HG02588 (cell line): Measurements from ENCODE around the gene RFLNA.
"Not testable (repeated sequence)": the region's sequence is repeated elsewhere in the genome, so short reads cannot be mapped to it uniquely, and the experiment has no call there.

Experiments used
- ATAC-seq: cut with Tn5 transposase; IDR thresholded peaks from one replicate; pipeline ENCODE4 v1.9.1; 2021; ENCODE audit warnings: mild to moderate bottlenecking, moderate library complexity; ENCODE audit not compliant: unreplicated experiment

Gene RFLNA

GRCh38 chr12:124281309-124281708 lies 13.6 kb upstream of the RFLNA start:
- no peak for ATAC-seq

- no peak for ATAC-seq
These were observed 12.6 kb upstream of the RFLNA start for GRCh38 chr12:124282287-124282686.

DNA sequence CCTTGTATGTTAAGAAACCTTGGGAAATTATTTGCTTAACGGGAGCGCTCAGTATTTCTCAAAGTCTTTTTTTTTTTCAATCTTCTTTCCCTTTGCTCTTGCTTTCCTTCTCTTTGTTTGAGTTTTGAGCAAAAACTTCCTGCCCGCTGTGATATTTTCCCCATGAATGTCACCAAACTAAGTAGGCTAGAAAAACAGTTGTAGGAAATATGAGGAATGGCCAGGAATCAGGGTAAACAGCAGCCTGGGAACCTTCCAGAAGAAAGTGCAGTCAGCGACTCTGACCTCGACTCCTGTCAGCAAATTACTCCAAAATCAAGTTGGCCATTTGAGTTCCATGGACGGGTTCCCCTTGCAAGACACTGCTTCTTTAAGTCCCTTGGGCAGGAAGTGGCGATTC lies 11.6 kb upstream of the RFLNA start:
- no peak for ATAC-seq

DNA sequence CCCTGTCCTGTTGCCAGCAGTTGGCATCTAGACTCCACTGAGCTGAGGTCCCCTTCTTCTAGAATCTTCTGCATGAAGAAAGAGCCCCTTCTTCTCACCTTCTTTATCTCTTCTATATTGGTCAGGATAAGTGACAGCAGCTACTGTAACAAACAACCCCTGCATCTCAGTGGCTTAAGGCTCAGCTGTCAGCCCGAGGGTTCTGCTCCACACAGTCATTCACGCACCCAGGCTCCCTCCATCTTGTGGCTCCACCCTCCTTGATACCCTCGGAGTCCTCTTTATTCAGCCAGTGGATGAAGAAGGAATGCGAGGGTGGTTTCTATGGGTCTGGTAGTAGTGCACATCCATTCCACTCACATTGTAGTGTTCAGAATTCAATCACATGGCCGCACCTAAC lies 10.5 kb upstream of the RFLNA start:
- ATAC-seq: no peak

GRCh38 chr12:124286414-124286813 lies 8.5 kb upstream of the RFLNA start:
- no peak for ATAC-seq

DNA sequence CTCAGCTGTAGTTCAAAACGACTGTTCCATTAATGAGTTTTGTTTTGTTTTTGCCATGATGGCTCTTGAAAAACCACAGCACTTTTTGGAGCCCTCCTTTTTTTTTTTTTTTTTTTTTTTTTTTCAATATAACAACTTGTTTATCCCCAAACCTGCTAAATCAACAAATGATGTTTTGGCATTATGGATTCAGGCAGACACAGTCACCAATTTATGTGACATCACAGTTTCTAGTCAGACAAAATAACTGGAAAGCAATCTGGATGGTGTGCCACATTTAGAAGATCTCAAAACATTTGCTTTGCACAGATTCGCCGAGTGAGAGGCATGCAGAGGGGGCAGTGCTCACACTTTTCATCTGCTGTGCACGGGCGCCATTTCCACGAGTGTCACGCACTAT lies 7.9 kb upstream of the RFLNA start:
- ATAC-seq: no peak

DNA sequence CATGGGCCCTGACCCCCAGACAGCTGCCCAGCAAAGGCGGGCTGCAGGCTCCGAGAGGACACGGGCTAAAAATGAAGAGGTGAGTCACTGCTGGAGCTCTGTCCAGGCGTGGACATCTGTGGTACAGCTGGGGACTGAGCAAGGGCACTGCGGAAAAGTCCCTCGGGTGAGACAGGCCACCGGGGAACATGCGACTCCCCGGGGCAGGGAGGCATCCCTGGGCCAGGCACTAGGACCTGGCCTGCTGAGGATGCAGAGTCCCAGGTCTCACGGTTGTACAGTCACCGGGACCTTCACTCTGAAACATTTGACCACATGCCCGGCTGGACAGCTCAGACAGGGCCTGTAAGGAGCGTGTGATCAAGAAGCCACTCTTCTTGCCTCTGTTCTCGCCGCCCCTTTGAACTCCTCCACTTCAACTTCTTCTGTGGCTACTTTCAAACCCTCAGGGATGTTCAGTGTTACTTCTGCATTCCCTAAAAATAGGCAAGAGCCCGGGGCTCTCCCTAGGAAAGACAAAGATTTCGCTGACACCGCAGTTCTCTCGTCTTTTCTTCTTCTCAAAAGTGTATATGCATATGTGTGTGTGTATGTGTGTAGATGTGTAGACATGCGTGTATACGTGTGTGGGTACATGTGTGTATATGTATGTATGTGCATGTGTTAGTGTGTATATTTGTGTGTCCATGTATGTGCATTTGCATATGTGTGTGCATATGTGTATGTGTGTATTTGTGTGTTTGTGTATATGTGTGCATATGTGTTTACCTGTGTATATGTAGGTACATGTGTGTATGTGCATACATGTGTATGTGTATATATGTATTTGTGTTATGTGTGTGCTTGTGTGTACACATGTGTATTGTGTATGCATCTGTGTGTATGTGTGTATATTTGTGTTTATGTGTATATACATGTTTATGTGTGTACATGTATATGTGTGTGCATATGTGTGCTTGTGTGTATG lies 5.0 kb upstream of the RFLNA start:
- ATAC-seq: no peak

DNA sequence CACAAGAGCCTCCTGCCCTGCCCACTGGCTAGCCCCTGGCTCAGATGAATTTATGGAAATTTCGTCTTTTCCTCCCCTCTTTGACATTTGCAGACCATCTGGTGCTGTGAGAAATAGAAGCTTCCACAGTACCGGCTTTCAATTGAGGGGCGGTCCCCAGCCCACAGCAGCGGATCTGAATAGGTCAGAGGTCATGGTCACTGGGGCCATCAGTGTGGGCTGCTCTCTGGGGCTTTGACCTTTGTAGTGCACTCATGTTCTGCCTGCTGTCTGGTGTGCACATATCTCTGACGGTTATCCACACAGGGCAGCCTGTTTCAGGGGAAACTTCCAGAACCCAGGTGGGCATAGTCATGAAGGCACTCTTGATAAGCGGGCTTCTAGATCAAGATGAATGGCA lies 2.5 kb upstream of the RFLNA start:
- ATAC-seq: no peak

GRCh38 chr12:124293286-124294003 lies 1.4 kb upstream of the RFLNA start:
- no peak for ATAC-seq

DNA sequence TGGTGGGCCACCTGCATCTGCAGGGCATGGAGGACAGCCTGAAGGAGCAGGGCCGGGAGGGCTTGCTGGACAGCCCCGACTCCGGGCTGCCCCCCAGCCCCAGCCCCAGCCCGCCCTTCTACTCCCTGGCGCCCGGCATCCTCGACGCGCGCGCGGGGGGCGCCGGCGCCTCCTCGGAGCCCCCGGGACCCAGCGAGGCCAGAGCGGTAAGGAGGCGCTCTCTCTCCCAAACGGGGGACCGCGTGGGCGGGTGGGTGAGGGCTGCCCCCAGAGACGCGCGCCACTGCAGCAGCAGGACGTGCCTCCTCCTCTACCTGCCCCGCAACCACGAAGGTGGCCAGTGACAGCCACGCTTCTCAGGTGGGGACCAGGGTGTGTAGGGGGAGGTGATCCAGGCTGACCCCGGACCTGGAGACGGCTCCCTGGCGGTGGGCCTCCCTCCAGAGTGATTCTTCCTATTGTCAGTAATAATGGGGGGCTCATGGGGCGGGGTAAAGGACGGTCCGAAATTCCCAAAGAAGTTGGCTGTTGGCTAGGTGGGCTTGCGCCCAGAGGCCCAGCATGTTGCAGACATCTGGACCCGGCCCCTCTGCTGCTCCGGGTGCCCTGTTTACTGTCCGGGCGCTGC lies 652 bp downstream of the RFLNA start:
- ATAC-seq: no peak

DNA sequence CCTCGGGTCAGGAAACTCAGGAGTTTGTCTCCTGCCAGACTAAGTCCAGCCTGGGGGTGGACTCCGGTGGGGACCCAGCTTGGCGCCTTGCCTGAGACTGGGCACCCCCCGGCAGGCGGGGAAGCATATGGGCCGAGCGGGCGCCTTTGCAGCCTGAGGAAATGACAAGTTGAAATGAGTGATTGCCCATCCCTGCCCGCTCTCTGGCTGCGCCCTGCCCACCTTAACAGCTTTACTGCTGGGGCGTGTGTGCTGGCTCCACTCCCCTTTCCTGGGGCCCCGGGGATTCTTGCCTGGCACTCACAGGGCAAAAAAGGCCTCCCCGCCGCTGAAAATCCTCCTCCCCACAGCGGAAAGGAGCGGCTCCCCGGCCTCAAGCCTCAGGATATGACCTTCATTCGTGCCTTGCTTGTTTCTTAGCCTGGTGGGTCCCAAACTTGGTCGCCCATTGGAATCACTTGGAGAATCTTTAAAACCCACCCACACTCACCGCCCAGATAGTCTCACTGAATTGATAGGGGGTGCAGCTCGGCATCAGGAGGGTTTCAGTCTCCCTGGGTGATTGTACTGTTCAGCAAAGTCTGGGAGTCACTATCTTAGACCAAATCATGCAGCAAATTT lies 1.5 kb downstream of the RFLNA start:
- ATAC-seq: no peak

GRCh38 chr12:124296916-124297351 lies 2.0 kb downstream of the RFLNA start:
- no peak for ATAC-seq

DNA sequence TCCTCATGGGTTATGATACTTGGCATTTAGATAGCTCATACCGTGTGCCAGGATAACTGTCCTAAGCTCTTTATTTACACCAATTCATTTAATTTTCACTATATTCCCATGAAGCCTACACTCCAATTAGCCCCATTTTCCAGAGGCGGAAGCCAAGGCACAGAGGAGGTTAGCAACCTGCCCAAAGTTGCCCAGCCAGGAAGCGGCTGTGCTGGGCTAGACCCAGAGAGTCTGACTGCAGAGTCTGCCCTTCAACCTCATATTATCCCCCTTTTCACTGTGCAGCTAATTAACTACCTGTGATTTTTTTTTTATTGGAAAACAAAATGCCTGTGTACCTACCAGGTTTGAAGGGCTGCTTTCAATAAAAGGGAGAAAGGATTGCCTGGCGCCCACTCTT lies 2.5 kb downstream of the RFLNA start:
- ATAC-seq: no peak

GRCh38 chr12:124297856-124298255 lies 3.0 kb downstream of the RFLNA start:
- no peak for ATAC-seq

- ATAC-seq: no peak
These were observed 4.0 kb downstream of the RFLNA start for GRCh38 chr12:124298685-124299410.

DNA sequence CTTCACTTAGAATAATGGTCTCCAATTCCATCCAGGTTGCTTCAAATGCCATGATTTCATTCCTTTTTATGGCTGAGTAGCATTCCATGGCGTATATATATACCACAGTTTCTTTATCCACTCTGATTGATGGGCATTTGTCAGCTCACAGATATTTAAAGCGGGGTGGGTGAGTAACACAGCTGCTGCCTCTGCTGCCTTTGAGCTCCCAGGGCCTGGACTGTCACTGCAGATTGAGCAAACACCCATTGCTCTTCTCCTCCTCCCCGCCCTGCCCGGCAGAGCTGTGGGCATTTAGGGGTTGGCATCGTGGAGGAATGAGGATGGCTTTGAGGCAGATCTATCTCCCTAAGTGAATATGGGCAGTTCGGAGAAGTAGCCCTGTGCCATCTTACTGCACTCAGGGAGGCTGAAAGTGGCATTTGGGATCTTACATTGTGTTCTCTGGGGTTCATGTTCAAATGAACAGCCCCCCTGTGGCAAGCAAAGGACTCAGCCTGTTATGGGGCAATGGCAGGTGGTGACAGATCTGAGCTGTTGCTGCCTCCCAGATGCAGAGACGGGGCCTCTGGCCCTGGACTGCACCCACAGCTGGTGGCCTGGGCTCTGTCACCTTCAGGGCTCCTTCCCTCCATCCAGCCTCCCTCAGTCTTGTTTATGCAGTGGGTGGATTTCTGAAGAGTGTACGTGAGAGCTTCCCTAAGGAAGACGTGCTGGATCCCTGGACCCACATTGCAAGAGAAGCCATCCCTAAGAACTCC lies 4.9 kb downstream of the RFLNA start:
- ATAC-seq: no peak

DNA sequence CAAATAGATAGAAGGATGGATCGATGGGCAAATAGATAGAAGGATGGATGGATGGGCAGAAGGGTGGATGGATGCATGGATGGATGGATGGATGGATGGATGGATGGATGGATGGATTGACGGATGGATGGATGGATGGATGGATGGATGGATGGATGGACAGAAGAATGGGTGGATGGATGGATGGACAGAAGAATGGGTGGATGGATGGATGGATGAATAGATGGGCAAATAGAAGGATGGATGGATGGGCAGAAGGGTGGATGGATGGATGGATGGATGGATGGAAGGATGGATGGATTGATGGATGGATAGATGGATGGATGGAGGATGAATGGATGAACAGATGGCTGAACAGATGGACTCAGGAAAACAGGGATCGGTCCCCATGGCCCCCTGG lies 5.8 kb downstream of the RFLNA start:
- not testable (repeated sequence) for ATAC-seq

DNA sequence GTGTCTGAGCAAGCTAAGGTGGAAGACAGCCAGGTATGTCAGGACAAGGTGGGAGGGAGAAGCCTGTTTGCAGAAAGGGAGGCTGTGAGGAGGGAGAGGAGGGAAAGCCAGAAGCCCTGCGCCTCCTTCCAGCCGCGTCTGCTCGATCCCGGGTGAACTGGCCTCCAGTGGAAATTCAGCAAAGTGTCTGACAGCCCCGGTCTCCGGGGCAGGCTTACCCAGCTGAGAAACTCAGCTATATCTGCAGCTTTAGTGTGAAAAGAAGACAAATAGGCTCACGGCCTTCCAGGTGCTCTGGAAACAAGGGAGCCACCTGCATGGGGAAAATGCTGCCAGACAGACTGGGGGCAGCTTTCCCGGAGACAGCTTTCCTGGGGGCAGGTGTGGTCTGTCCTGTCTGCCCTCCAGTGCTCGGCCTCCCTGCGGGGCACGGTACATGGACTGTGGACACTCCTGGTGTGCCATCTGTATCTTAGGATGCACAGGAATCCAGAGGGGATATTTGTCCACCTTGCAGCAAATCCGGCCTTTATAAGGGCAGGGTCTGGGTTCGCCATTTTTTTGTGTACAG lies 6.3 kb downstream of the RFLNA start:
- ATAC-seq: no peak

GRCh38 chr12:124302241-124302806 lies 7.4 kb downstream of the RFLNA start:
- no peak for ATAC-seq
